EL (cell line): ENCODE measurements around the gene GPI.
"Not testable (repeated sequence)": the region's sequence is repeated elsewhere in the genome, so short reads cannot be mapped to it uniquely, and the experiment has no call there.

ENCODE experiments used
- DNase-seq: peaks from one replicate; pipeline ENCODE4 v3.0.0-alpha.2; 2016

GPI gene

DNA sequence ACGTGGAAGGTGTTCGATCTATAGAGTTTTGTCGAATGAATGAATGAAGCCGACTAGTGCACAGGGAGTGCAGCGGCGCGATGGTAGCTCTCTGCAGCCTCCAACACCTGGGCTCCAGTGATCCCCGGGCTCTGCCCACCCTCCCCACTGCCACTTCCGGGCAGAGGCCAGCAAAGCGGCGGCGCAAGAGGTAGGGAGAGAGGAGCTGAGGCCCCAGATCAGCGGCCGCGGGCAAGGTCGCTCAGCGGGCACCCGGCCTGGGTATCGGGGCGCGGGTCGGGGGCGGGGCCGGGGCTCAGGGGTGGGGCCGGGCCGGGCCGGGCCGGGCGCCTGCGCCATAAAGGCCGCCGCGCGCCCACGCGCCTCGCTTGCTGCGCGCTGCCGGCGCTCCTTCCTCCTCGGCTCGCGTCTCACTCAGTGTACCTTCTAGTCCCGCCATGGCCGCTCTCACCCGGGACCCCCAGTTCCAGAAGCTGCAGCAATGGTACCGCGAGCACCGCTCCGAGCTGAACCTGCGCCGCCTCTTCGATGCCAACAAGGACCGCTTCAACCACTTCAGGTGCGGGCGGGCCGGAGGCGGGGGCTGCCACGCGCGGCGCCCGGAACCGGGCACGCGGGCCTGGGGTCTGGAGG lies at the start of gene GPI:
Gene GPI, plus strand, starts transcription at position 367 of the 633 bp plus-strand sequence. Its CDS starts 71 bp downstream, at position 438.
- peak; percentile 64 for DNase-seq

DNA sequence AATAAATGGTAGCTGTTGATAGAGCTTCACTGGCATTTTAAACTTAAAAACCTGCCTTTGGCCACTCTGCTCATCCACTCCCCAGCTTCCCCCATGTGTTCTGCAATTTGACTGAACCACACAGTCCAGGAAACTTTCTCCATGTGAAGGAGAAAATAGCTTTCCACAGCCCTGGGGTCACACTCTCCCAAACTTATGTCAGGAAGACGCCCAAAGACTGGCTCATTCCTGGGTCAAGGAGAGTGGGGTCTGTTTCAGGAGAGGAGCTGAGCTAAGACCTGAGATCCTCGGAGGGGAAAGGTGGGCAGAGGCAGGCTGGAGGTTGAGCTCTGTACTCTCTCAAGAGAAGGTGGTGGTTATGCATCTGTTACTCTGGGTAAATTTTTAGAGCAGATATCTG lies 48.7 kb upstream of the GPI start:
- no peak for DNase-seq

DNA sequence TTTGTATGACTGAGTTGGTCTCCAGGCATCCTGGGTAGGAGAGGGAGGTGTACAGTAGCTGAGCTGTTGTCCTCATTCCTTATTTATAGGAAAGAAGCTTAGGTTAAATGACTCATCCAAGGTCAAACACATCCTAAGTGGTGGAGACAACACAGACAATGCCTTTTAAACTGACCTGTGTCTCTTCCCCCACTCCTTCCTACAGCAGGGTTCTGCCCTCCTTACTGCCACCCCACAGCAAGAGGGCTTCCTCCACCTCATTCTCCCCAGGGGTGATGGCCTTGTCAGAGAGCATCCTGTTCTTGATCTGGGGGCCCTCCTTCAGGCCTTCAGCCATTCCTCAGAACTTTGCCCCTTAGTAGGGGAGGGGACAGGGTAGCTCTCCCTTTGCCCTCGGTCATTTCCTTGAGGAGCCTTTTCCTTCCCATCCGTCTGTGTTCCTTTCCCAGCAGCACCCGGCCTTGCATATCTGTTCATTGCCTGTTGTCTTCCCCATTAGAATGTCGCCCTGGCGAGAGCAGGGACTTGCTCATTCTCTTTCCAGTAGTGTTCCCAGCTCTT lies 48.2 kb upstream of the GPI start:
- peak; percentile 68 for DNase-seq

DNA sequence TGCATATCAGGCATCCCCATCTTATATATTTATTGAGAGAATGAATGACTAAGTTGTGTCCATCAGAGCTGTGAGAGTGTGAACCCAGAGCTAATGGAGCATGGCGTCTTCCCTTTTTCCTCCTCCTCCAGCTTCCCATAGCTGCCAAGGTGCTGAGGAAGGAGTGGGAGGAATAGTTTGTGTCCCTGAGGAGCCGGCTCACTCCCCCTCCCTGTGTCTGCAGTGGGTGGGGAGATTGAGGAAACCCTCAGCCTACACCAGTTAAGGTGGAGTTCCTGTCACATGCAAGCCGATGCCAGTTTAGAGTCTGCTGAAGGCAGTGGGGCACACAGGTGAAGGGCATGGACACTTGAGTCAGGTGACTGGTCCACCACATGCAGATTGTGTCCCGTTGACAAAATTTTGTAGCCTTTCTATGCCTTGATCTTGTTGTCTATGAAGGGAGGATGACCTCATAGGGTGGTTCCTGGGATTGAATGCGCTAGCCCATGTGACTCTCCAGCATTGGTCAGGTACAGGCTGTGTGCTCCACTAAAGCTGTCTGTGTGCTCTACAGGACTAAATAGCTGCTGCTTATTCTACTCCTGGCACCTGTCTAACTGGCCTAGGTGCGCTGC lies 47.6 kb upstream of the GPI start:
- DNase-seq, result peak; percentile 29

DNA sequence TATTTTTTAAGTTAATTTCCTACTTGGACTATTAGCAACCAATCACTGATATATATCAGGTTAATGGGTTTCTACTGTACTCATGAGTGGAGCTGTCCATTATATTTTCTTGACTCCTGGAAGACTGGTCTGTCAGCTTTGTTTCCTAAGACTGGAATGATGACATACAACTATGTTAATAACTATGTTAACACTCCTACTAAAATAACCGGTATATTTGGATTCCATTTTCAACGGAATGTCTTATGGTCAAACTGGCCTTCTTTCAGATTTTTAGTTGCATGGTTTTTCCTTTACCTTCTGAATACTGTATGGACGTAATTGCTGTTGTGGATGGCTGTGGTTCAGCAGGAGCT lies 45.8 kb upstream of the GPI start:
- DNase-seq, result no peak

DNA sequence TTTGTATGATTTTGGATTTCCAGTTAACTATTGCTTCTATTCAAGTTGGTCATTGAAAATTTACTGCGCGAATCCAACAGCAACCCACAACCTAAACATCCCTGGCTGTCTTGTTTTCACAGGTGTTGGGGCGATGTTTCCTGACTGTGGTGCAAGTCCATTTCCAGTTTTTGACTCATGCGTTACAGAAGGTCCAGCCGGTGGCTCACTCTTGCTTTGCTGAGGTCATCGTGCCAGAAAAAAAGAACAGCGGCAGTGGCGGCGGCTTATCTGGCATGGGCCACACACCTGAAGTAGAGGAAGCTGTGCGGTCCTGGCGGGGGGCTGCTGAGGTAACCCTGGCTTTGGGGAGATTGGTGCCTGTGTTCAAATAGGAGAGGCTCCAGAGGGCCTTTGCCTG lies 45.2 kb upstream of the GPI start:
- no peak for DNase-seq

DNA sequence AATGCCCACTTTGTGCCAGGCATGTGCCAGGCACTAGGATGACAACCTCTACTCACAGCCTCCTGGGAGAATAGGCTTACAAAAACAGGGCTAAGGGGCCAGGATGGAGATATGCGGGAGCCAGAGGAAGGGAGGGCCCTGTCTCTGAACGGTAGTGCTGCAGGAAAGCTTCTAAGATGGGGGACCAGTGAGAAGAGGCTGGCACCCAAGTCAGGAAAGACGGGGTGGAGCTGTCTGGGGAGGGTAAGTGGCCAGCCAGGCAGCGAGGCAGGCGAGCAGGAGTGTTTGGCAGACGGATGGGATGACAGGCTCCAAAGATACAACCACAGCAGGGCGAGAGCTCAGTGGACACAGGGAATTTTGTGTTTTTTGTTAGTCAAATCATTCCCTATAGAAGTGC lies 44.7 kb upstream of the GPI start:
- DNase-seq, result no peak

DNA sequence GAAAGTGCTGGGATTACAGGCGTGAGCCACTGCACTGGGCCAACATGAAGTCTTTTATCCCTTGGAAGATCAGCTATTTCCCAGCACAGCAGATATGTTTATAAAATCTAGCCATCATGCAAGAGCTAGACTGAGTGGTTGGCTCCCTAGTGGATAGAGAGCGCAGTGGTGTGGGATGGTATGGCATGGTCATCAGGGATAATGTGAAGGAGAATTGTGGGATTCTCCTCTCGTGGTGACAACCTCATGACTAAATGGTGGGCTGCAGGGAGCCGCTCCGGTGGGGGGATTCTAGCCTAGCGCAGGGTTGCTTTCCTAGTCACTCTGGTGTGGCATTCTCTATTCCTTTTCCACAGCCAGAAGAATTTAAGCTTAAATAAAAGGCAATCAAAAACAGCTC lies 43.3 kb upstream of the GPI start:
- DNase-seq, result no peak

DNA sequence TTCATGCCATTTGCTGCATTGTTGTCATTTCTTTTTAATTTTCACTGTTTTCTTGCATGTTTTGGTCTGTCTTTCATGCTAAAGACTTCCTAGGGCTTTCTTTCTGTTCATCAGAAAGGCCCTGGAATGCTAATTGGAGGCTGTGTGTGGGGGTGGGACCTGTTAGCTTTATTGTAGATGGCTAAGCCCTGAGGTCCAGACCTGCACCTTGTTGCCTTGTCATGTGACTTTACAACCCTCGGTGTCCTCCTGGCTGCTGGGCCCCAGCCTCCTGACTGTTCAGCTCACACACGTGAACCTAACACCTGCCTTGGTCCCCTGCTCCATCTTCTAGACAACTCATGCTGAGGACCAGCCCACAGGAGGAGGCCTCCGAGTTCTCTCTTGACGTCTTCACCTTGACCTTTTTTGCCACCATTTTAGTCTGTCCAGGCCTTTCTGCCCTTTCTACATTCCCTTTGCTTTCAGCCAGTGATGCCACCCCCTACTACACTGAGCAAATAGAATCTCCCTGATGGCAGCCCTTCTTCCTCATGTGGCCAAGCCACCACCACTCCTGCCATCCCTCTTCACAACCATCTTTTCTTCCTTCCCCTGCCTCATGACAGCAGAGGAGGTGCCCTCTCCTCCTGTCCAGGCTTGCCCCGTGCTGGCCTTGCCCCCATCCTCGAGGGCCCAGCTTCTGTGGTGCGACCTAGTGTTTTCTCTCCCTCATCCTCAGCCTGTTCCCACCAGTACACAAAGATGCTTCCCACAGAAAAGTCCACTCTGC lies 41.4 kb upstream of the GPI start:
- DNase-seq, result no peak

DNA sequence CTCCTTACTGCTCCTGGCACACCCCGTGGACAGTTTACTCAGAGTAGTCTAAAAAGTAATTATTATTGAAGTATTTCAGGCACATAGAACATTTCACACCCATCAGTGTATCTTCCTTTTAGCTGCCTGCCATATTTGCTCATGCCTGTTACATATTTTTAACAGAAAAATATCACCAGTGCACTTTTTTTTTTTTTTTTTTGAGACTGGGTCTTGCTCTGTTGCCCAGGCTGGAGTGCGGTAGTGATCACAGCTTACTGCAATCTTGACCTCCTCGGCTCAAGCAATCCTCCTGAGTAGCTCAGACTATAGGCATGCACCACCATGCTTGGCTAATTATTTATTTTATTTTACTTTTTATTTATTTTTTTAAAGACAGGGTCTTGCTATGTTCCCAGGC lies 40.7 kb upstream of the GPI start:
- no peak for DNase-seq

DNA sequence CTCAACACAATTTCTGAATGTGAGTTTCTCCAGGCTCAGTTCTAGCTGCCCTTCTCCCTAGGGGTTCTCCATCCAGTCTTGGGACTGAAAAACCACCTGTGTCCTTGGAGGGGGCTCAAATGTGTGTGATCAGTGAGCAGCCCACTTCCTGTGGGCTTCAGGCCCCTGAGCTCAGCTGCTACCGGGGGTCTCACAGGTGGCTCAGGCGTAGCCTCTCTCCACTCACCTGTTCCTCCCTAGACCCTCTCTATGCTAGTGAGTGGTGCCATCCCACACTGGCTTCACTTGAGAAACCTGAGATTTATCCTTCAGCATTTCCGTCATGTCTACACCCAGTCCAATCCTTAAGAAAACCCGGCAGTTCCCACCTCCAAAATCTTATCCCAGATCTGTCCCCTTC lies 39.8 kb upstream of the GPI start:
- no peak for DNase-seq

DNA sequence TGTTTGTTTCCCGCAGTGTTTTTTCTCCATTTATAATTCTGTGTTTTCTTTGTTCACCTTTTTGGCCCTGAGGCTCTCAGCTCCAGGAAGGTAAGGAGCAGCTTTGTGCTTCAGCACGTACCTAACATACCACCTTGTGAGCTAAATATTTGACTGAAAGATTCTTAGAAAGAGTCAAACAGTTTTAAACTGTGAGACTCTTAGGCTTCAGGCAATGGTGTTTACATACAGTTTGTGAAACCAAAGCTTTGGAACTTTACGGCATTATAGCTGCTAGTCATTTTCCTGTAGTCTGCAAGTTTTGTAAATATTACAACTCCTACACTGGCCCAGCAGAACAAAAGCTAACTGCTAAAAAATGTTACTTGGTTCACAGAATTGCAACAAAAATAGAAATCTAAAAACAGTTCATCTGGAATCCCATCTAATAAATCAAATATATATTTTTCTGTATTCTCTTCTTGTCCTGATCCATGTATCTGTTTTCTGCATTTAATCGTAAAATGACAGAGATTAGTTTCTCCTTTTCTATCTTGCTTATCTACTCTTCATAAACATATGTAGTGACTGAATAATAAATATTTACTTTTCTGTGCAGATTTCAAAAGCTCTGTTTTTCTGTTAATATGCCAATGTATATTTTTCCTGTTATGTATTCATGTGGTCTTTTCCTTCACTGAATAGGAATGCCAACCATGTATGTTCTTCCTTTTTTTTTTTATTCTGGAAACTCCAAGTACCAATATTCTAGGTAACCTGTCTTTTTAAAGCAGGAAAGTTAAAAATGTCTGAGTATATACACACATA lies 38.8 kb upstream of the GPI start:
- no peak for DNase-seq

DNA sequence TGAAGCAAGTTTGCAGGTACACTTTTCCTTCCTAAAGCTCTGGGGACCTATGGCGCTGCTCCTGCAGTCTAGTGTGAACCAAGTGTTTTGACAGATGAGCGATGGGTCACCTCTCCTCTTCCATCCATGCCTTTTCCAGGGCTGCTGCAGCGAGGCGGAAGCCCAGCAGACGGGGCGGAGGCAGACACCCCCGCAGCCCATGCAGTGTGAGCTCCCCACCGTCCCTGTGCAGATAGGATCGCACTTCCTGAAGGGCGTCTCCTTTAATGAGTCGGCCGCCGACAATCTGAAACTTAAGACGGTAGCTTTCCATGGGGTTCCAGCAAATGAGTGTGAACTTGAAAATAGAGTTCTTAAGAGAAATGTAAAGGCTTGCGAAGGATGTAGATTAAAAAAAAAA lies 37.1 kb upstream of the GPI start:
- no peak for DNase-seq

DNA sequence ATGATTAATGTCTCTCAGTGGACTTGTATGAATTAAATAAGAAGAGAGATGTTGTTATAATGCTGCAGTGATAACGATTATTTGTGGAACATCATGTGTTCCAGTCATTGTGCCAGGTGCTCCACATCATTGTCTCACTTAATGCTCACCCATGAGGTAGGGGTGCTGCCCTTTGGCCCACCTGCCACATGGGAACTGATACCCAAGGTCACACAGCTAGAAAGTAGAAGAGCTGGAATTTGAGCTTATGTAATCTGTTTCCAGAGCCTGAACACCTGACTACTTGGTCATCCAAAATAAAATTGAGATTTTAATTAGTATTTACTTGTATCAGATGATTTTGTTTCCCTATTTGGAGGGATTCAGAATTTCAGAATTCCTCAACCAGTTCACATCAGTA lies 36.0 kb upstream of the GPI start:
- no peak for DNase-seq

DNA sequence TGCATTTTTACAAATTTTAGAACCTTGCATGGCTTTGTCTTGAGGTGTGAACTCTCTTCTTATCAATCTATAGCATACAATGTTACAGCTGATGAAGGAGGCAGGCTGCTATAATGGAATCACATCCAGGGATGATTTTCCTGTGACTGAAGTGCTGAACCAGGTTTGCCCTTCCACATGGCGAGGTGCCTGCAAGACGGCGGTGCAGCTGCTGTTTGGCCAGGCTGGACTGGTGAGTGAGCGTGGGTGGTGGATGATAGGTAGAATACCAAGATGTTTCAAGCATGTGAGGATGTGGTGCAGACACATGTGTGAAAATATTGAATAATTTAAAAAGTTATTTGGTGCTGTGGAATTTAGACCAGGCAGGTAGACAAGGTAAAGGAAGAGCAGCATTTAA lies 34.9 kb upstream of the GPI start:
- DNase-seq, result no peak

DNA sequence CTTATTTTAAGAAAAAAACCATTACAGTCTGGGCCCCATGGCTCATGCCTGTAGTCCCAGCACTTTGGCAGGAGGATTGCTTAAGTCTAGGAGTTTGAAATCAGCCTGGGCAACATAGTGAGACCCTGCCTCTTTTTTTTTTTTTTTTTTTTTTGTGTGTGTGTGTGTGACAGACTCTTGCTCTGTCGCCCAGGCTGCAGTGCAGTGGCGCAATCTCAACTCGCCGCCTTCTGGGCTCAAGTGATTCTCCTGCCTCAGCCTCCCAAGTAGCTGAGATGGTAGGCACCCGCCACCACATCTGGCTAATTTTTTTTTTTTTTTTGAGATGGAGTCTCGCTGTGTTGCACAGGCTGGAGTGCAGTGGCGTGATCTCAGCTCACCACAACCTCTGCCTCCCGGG lies 34.4 kb upstream of the GPI start:
- not testable (repeated sequence) for DNase-seq

DNA sequence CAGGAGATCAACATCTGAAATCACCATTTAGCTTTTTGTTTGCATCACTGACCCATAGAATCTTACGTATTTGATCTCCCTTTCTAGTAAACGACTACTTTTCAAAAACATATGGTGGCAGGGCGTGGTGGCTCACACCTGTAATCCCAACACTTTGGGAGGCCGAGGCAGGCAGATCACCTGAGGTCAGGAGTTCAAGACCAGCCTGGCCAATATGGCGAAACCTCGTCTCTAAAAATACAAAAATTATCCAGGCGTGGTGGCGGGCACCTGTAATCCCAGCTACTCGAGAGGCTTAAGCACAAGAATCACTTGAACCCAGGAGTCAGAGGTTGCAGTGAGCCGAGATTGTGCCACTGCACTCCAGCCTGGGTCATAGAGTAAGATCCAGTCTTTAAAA lies 33.4 kb upstream of the GPI start:
- DNase-seq, result not testable (repeated sequence)

DNA sequence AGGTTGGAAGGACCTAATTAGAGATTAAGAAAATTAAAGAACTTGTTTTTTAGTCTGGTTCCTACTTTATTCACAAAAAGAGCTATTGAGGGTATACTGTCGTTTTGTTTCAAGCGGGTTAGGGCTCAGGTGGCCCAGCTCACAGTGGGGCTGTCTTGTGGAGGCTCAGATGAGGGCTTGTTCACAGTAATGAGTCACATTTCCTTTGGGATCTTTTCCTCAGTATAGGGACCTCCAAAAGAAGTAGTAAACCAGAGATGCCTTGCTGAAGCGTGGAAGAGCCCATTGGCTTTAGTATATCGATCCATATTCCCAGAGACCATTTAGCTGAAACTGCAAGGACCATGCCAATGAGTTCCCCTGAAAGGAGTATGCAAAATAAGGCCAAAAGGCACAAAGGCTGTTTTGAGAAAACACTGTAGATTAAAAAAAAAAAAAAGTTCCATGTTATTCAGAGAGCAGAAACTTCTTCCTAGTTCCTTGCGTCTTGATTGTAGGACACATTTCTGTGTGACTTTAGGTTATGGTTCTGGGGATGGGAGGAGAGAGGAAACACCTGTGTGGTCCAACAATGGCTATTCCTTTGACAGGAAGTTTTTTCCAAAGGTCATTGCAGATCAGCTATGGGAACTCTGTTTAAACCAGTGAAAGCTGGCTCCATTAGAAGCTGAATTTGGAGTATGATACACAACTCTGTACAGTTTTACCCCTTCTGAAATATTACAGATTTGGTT lies 32.8 kb upstream of the GPI start:
- no peak for DNase-seq

DNA sequence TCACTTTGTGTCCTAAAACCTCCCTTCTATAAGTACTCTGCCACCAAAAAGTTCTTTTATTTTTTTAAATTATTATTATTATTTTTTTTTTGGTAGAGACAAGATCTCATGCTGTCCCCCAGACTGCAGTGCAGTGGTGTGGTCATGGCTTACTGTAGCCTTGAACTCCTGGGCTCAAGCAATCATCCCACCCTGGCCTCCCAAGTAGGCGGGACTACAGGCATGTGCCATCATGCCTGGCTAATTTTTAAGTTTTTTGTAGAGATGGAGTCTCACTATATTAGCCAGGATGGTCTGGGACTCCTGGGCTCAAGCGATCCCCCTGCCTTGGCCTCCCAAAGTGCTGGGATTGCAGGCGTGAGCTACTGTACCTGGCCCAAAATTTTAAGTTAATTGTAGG lies 29.1 kb upstream of the GPI start:
- no peak for DNase-seq

DNA sequence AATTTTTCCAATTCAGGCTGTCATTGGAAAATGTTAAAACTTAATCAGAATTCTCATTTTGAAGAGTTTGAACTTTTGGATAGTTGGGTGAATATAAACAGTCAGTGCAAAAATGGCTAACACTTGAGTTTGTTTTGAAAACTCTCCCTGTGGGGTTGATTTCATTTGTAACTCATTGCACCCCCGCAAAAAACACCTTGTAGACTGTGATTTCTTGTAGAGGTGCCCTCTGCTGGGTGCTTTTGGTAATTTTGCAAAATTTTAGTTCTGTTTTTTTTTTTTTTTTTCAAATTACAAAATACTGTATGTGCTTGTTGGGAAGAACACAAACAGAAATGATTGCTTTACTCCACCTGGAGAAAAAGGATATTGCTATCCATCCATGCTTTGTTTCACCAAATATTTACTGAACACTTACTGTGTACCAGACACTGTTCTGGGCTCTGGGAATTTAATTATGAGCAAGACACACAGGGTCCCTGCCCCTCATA lies 28.2 kb upstream of the GPI start:
- DNase-seq, result peak; percentile 41

DNA sequence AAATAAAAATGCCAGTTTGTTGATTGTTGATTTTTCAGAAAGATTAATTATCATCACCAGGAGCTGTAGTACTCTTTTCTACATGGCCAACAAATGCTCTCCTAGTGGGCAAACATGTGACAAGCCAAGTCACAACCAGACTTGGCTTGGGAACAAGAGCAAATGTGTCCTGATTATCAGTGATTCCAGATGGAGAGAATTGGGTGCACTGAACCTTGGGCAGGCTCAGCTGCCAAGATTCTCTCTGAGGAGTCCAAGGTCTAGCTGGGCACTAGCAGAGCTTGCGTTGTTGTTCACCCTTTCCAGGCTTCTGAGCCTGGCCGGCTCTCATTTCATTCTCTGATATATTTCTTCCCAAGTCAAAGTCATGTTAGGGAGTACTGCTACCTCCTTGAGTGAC lies 27.3 kb upstream of the GPI start:
- no peak for DNase-seq

DNA sequence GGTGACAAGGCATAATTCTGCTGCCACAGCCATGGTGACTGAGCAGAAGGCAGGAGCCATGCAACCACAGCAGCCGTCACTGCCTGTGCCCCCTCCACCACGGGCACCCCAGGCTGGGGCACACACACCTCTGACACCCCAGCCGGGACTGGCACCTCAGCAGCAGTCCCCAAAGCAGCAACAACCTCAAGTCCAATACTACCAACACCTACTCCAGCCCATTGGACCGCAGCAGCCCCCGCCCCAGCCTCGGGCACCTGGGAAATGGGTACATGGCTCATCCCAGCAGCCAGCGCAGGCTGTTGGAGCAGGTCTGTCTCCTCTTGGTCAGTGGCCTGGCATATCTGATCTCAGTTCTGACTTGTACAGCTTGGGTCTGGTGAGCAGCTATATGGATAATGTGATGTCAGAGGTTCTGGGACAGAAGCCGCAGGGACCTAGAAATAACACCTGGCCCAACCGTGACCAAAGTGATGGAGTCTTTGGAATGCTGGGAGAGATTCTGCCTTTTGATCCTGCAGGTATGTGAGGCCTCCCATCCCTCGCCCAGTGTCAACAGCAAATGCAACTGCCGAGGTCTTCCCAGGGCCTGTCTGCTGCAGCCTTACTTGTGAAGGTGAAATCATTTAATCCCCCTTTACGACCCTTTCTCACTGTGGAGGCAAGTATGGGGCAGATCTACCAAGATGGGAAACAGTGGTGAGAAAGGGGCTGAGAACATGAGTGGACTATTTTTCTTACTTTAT lies 22.9 kb upstream of the GPI start:
- no peak for DNase-seq
